Measurements from ENCODE around the gene ASIC4. TPM values are rescaled to one million over a fixed set of nuclear protein-coding genes. Genes with fewer than 3 reads are reported as not detected.
A peak's percentile ranks its signal among the peaks of the same experiment; 100 is the strongest.

The ASIC4 gene
- total and polyA plus RNA-seq, 2 of the 13 experiments (the other 11 are each of a cell fraction or from before 2014, with no cell fraction given) = 0.03 TPM; not detected in 1

GRCh38 chr2:219562049-219563020 lies 48.1 kb downstream of the ASIC4 start (continued):
- TF ChIP-seq ZNF10 (CRISPR knock-in tag; IDR thresholded peaks at IDR 0.05; ENCODE audit: borderline replicate concordance, low read depth) (no peak), ZSCAN12 (CRISPR knock-in tag; IDR thresholded peaks at IDR 0.05) (no peak), ARID2 (CRISPR knock-in tag; IDR thresholded peaks at IDR 0.05; ENCODE audit: borderline replicate concordance) (no peak), JUND (CRISPR knock-in tag; IDR thresholded peaks at IDR 0.05) (no peak), PRMT3 (CRISPR knock-in tag; IDR thresholded peaks at IDR 0.05; ENCODE audit: borderline replicate concordance, low read depth) (no peak), SRF (IDR thresholded peaks at IDR 0.05; ENCODE audit: low read depth, low read length) (no peak), RELA (CRISPR knock-in tag; IDR thresholded peaks at IDR 0.05) (no peak), ZNF121 (CRISPR knock-in tag; IDR thresholded peaks at IDR 0.05) (no peak), ZNF260 (CRISPR knock-in tag; IDR thresholded peaks at IDR 0.05; ENCODE audit: borderline replicate concordance, low read depth) (no peak), SAFB2 (CRISPR knock-in tag; IDR thresholded peaks at IDR 0.05; ENCODE audit: borderline replicate concordance, low read depth) (no peak), SCMH1 (CRISPR knock-in tag; IDR thresholded peaks at IDR 0.05; ENCODE audit: borderline replicate concordance) (no peak), ZNF878 (CRISPR knock-in tag; IDR thresholded peaks at IDR 0.05) (no peak), HNF4A (CRISPR knock-in tag; IDR thresholded peaks at IDR 0.05) (no peak)
- TF ChIP-seq, protein P1, sequence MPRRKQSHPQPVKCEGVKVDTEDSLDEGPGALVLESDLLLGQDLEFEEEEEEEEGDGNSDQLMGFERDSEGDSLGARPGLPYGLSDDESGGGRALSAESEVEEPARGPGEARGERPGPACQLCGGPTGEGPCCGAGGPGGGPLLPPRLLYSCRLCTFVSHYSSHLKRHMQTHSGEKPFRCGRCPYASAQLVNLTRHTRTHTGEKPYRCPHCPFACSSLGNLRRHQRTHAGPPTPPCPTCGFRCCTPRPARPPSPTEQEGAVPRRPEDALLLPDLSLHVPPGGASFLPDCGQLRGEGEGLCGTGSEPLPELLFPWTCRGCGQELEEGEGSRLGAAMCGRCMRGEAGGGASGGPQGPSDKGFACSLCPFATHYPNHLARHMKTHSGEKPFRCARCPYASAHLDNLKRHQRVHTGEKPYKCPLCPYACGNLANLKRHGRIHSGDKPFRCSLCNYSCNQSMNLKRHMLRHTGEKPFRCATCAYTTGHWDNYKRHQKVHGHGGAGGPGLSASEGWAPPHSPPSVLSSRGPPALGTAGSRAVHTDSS (CRISPR knock-in tag; conservative IDR thresholded peaks at IDR 0.05) = no peak
- TF ChIP-seq, protein P2, sequence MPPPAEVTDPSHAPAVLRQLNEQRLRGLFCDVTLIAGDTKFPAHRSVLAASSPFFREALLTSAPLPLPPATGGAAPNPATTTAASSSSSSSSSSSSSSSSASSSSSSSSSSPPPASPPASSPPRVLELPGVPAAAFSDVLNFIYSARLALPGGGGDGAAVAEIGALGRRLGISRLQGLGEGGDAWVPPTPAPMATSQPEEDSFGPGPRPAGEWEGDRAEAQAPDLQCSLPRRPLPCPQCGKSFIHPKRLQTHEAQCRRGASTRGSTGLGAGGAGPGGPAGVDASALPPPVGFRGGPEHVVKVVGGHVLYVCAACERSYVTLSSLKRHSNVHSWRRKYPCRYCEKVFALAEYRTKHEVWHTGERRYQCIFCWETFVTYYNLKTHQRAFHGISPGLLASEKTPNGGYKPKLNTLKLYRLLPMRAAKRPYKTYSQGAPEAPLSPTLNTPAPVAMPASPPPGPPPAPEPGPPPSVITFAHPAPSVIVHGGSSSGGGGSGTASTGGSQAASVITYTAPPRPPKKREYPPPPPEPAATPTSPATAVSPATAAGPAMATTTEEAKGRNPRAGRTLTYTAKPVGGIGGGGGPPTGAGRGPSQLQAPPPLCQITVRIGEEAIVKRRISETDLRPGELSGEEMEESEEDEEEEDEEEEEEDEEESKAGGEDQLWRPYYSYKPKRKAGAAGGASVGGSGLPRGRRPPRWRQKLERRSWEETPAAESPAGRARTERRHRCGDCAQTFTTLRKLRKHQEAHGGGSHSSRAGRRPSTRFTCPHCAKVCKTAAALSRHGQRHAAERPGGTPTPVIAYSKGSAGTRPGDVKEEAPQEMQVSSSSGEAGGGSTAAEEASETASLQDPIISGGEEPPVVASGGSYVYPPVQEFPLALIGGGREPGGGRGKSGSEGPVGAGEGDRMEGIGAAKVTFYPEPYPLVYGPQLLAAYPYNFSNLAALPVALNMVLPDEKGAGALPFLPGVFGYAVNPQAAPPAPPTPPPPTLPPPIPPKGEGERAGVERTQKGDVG (CRISPR knock-in tag; IDR thresholded peaks at IDR 0.05; ENCODE audit: borderline replicate concordance) = 0 out of 2 replicates have a peak, but pooled peaks have one; percentile 3
- TF ChIP-seq, protein P3, sequence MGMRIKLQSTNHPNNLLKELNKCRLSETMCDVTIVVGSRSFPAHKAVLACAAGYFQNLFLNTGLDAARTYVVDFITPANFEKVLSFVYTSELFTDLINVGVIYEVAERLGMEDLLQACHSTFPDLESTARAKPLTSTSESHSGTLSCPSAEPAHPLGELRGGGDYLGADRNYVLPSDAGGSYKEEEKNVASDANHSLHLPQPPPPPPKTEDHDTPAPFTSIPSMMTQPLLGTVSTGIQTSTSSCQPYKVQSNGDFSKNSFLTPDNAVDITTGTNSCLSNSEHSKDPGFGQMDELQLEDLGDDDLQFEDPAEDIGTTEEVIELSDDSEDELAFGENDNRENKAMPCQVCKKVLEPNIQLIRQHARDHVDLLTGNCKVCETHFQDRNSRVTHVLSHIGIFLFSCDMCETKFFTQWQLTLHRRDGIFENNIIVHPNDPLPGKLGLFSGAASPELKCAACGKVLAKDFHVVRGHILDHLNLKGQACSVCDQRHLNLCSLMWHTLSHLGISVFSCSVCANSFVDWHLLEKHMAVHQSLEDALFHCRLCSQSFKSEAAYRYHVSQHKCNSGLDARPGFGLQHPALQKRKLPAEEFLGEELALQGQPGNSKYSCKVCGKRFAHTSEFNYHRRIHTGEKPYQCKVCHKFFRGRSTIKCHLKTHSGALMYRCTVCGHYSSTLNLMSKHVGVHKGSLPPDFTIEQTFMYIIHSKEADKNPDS (CRISPR knock-in tag; IDR thresholded peaks at IDR 0.05) = 0 out of 2 replicates have a peak, but pooled peaks have one; percentile 12

Data from HepG2 (cell line).